IPS-18a (cell line): Measurements from ENCODE around the gene OBSCN.
A peak's percentile ranks its signal among the peaks of the same experiment; 100 is the strongest.

Source experiments
- H3K27ac ChIP-seq: one replicate; pipeline ENCODE4 v1.5.1; 2013; ENCODE audit warnings: low read length
- H3K27me3 ChIP-seq: one replicate; pipeline ENCODE4 v1.6.1; 2013; ENCODE audit warnings: mild to moderate bottlenecking, low read length; ENCODE audit not compliant: control insufficient read depth, insufficient read depth
- H3K36me3 ChIP-seq: one replicate; pipeline ENCODE4 v1.6.1; 2013; ENCODE audit warnings: low read depth, low read length; ENCODE audit not compliant: control insufficient read depth
- H3K4me1 ChIP-seq: one replicate; pipeline ENCODE4 v1.6.1; 2013; ENCODE audit warnings: low read depth, low read length; ENCODE audit not compliant: control insufficient read depth
- H3K4me3 ChIP-seq: one replicate; pipeline ENCODE4 v1.5.1; 2013; ENCODE audit warnings: low read length
- H3K9ac ChIP-seq: one replicate; pipeline ENCODE4 v1.6.1; 2013; ENCODE audit warnings: mild to moderate bottlenecking, low read length, moderate library complexity
- H3K9me3 ChIP-seq: one replicate; pipeline ENCODE4 v1.6.1; 2013; ENCODE audit warnings: low read depth, low read length; ENCODE audit not compliant: control insufficient read depth

OBSCN gene

DNA sequence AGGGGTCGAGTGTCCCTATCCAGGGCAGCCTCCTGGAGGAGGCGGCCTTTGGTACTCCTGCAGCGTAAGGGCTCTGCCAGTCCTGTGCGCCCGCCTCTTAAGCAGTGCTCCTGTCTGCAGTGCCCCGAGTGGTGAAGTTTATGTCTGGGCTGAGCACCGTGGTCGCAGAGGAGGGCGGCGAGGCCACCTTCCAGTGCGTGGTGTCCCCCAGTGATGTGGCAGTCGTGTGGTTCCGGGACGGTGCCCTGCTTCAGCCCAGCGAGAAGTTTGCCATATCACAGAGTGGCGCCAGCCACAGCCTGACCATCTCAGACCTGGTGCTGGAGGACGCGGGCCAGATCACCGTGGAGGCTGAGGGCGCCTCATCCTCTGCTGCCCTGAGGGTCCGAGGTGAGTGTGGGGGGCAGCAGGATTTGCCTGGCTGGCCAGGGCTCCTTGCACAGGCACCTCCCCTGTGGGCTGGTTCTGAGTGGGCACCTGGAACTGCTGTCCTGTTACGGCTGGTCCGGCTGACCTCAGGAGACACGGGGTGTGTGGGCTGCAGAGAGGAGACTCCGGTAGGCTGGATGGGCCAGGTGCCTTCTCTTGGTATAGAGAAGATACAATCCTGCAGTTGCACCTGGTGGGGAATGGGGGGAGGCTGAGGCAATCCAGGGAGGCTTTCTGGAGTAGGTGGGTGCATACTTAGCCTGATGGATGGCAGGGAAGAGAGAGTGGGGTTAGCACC lies 66.8 kb downstream of the OBSCN start:
- Histone ChIP-seq H3K9ac (no peak overlapping the region), H3K4me3 (no peak overlapping the region), H3K36me3 (peaks cover 4% of the 10 kb centered on the region)

DNA sequence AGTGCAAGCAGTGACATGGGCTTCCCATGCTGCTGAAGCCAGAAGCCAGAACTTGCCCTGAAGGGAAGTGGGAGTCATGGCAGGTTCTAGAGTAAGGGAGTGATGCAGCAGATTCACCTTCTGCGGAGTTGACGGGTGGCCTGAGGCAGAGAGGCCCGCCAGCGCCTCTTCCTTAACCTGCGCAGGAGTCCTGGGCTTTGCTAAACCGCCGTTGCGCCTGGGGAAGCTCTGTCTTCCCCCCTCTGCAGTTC lies 67.3 kb downstream of the OBSCN start:
- Histone ChIP-seq H3K27ac (no peak overlapping the region), H3K27me3 (peaks cover 10% of the 10 kb centered on the region), H3K9me3 (no peaks in the 10 kb centered on the region), H3K4me1 (no peaks in the 10 kb centered on the region), H3K4me3 (peak overlapping the region; percentile 67), H3K9ac (peak overlapping the region; percentile 34), H3K36me3 (peaks cover 6% of the 10 kb centered on the region)

More for the DNA sequence above, 66.8 kb downstream of the OBSCN start:
- Histone ChIP-seq H3K9me3 (no peaks in the 10 kb centered on the region), H3K27ac (no peak overlapping the region), H3K27me3 (peaks cover 10% of the 10 kb centered on the region), H3K4me1 (no peaks in the 10 kb centered on the region)

DNA sequence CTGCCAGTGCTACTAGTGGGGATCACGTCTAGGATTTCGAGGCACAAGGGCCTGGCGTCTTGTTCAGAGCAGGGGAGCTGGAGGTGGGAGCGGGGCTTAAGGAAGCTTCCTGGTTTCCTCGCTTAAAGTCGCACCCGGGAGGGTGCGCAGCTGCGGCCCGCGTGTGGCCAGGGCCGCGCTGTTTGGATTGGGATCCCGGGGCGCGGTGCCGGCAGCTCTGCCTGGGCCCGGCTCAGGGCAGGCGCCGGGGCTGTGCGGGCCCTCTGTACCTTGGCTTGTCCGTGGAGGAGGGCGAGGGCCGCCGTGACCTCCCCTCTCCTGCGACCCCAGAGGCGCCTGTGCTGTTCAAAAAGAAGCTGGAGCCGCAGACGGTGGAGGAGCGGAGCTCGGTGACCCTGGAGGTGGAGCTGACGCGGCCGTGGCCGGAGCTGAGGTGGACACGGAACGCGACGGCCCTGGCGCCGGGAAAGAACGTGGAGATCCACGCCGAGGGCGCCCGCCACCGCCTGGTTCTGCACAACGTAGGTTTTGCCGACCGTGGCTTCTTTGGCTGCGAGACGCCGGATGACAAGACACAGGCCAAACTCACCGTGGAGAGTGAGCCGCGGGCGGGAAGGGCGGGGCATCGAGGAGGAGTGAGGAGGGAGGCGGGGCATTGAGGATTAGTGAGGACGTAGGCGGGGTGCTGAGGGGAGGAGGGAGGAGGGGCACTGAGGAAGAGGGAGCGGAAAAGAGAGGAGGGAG lies 67.8 kb downstream of the OBSCN start:
- Histone ChIP-seq H3K9ac (peak overlapping the region; percentile 34), H3K27ac (no peak overlapping the region)

DNA sequence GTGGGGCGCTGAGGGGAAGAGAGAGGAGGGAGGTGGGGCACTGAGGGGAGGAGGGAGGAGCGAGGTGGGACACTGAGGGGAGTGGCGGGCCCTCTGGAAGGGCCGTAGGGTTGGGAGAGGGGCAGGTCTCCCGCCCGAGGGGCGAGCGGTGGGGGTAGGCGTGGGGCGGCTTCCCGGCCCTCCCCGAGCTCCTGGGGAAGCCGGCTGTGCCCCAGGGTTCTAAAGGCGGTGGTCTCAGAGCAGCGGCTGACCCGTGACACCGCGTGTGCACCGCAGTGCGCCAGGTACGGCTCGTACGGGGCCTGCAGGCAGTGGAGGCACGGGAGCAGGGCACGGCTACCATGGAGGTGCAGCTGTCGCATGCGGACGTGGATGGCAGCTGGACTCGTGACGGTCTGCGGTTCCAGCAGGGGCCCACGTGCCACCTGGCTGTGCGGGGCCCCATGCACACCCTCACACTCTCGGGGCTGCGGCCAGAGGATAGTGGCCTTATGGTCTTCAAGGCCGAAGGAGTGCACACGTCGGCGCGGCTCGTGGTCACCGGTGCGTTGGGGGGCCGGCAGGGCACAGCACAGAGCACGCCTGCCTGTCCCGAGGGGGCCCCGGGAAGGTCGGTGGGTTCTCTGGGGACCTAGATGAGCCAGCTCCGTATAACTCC lies 68.5 kb downstream of the OBSCN start:
- H3K27ac ChIP-seq, result no peak overlapping the region
- peak overlapping the region; percentile 39 for H3K4me3 ChIP-seq
- H3K9ac ChIP-seq, result no peak overlapping the region

More for the DNA sequence above, 67.8 kb downstream of the OBSCN start:
- peaks cover 8% of the 10 kb centered on the region for H3K36me3 ChIP-seq
- H3K27me3 ChIP-seq, result peaks cover 10% of the 10 kb centered on the region
- H3K4me1 ChIP-seq, result no peaks in the 10 kb centered on the region
- H3K9me3 ChIP-seq, result no peaks in the 10 kb centered on the region
- peak overlapping the region; percentile 67 for H3K4me3 ChIP-seq

DNA sequence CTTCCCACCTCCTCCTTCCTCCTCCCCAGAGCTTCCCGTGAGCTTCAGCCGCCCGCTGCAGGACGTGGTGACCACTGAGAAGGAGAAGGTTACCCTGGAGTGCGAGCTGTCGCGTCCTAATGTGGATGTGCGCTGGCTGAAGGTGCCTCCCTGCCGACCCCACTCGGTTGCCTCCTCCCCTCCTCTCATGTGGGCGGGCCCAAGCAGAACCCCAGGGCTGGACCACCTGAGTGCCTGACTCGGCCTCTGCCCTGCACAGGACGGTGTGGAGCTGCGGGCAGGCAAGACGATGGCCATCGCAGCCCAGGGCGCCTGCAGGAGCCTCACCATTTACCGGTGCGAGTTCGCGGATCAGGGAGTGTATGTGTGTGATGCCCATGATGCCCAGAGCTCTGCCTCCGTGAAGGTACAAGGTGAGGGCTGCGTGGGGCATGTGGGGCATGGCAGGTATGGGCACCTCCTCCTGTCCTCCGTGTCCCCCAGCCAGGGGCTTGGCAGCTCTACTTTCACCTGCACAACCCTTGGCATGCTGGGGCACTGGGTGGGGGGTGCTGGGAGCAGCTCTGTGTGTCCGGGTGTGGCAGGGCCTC lies 69.2 kb downstream of the OBSCN start:
- peaks cover 10% of the 10 kb centered on the region for H3K27me3 ChIP-seq
- H3K4me1 ChIP-seq, result no peaks in the 10 kb centered on the region
- peaks cover 17% of the 10 kb centered on the region for H3K36me3 ChIP-seq
- no peak overlapping the region for H3K9ac ChIP-seq
- H3K27ac ChIP-seq, result no peak overlapping the region
- H3K4me3 ChIP-seq, result no peak overlapping the region
- no peaks in the 10 kb centered on the region for H3K9me3 ChIP-seq

More for the DNA sequence above, 68.5 kb downstream of the OBSCN start:
- Histone ChIP-seq H3K9me3 (no peaks in the 10 kb centered on the region), H3K4me1 (no peaks in the 10 kb centered on the region), H3K36me3 (peaks cover 14% of the 10 kb centered on the region), H3K27me3 (peaks cover 10% of the 10 kb centered on the region)

DNA sequence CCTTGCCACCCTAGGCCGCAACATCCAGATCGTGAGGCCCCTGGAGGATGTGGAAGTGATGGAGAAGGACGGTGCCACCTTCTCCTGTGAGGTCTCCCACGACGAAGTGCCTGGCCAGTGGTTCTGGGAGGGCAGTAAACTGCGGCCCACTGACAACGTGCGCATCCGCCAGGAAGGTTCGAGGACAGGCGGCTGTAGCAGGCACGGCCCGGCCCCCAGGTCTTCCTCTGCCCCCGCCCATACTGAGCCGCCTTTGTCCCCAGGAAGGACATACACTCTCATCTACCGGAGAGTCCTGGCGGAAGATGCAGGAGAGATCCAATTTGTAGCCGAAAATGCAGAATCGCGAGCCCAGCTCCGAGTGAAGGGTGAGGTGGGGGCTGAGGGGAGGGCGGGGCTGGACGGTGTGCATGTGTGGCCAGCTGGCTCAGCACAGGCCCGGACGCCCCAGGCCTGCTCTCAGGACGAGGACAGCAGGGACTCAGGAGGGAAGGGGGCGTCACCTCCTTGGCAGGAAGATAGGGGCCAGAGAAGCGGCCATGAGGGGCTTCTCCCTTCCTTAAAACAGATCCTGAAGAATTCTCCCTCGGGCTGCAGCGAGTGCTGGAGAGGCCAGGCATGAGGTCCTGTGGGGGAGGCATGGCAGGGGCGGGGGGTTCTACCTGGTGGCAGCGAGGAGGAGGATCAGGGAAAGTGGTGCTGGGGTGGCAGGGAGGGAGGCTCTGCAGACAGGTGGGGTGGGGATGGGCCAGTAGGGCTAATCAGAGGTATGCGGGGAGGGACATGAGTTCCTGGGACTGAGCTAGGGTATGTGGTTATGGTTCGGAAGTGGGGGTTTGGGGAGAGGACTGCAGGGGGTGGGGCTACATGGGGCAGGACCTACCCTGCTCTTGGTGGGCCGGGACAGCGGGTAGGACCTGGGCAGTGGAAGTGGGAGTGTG lies 69.9 kb downstream of the OBSCN start:
- Histone ChIP-seq H3K36me3 (peaks cover 17% of the 10 kb centered on the region), H3K27me3 (peaks cover 10% of the 10 kb centered on the region), H3K4me1 (no peaks in the 10 kb centered on the region), H3K9ac (no peak overlapping the region), H3K27ac (no peak overlapping the region), H3K9me3 (no peaks in the 10 kb centered on the region), H3K4me3 (no peak overlapping the region)

DNA sequence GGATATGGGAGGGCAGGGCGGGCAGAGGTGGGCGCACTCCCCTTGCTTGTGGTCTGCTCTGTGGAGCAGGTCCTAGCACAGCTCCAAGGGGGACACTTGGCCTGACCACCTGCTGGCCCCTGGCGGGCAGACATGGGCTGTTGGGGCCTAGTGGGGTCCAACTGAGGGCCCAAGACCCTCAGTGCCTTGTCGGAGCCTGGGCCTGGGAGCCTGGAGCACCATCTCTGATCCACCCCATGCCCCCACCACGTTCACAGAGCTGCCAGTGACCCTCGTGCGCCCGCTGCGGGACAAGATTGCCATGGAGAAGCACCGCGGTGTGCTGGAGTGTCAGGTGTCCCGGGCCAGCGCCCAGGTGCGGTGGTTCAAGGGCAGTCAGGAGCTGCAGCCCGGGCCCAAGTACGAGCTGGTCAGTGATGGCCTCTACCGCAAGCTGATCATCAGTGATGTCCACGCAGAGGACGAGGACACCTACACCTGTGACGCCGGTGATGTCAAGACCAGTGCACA lies 70.6 kb downstream of the OBSCN start:
- Histone ChIP-seq H3K27ac (no peak overlapping the region), H3K36me3 (peaks cover 20% of the 10 kb centered on the region)

DNA sequence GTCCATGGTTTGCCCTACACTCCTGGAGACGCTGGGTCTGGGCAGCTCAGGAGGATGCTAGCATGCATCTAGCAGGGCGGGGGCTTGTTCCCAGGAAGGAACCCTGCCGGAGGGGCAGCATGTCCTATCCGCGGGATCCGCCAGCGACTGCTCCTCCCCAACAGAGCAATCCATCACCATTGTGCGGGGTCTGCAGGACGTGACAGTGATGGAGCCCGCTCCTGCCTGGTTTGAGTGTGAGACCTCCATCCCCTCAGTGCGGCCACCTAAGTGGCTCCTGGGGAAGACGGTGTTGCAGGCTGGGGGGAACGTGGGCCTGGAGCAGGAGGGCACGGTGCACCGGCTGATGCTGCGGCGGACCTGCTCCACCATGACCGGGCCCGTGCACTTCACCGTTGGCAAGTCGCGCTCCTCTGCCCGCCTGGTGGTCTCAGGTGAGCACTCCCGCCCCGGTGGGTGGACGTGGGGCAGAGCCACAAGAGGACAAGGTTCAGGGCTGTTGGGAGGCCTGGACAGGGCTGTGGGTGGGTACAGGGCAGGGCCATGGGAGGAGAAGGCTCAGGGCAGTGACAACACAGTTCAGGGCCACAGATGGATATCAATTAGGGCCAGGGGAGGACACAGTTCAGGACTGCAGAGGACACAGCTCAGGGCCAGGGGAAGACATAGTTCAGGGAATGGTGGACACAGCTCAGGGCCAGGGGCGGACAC lies 71.3 kb downstream of the OBSCN start:
- no peak overlapping the region for H3K4me3 ChIP-seq
- no peaks in the 10 kb centered on the region for H3K4me1 ChIP-seq
- H3K36me3 ChIP-seq, result peaks cover 24% of the 10 kb centered on the region
- H3K27me3 ChIP-seq, result peaks cover 10% of the 10 kb centered on the region
- H3K9ac ChIP-seq, result no peak overlapping the region
- no peak overlapping the region for H3K27ac ChIP-seq
- no peaks in the 10 kb centered on the region for H3K9me3 ChIP-seq

More for the DNA sequence above, 70.6 kb downstream of the OBSCN start:
- Histone ChIP-seq H3K4me3 (no peak overlapping the region), H3K9ac (no peak overlapping the region), H3K27me3 (peaks cover 10% of the 10 kb centered on the region), H3K9me3 (no peaks in the 10 kb centered on the region), H3K4me1 (no peaks in the 10 kb centered on the region)

DNA sequence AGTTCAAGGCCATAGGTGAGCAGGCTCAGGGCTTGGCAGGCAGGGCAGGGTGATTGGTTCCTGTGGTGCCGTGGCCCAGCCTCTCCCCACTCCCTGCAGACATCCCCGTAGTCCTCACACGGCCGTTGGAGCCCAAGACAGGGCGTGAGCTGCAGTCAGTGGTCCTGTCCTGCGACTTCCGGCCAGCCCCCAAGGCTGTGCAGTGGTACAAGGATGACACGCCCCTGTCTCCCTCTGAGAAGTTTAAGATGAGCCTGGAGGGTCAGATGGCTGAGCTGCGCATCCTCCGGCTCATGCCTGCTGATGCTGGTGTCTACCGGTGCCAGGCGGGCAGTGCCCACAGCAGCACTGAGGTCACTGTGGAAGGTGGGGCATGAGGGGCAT lies 71.9 kb downstream of the OBSCN start:
- H3K27me3 ChIP-seq, result peaks cover 8% of the 10 kb centered on the region
- H3K4me1 ChIP-seq, result no peaks in the 10 kb centered on the region
- no peak overlapping the region for H3K4me3 ChIP-seq
- H3K9me3 ChIP-seq, result no peaks in the 10 kb centered on the region
- no peak overlapping the region for H3K9ac ChIP-seq
- H3K27ac ChIP-seq, result no peak overlapping the region
- peaks cover 24% of the 10 kb centered on the region for H3K36me3 ChIP-seq

DNA sequence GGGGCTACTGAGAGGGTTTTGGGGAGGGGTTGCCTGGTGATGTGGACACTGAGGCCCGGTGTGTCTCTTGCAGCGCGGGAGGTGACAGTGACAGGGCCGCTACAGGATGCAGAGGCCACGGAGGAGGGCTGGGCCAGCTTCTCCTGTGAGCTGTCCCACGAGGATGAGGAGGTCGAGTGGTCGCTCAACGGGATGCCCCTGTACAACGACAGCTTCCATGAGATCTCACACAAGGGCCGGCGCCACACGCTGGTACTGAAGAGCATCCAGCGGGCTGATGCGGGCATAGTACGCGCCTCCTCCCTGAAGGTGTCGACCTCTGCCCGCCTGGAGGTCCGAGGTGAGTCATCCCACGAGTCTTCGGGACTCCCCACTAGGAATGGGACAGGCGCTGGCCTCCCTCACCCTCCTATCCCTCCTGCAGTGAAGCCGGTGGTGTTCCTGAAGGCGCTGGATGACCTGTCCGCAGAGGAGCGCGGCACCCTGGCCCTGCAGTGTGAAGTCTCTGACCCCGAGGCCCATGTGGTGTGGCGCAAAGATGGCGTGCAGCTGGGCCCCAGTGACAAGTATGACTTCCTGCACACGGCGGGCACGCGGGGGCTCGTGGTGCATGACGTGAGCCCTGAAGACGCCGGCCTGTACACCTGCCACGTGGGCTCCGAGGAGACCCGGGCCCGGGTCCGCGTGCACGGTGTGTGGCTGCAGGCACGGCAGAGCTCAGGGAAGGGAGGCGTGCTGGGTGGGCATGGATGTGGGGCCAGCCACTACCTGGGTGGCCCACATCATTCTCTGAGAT lies 72.5 kb downstream of the OBSCN start:
- Histone ChIP-seq H3K36me3 (peaks cover 24% of the 10 kb centered on the region), H3K4me1 (no peaks in the 10 kb centered on the region), H3K9ac (no peak overlapping the region), H3K27me3 (peaks cover 2% of the 10 kb centered on the region), H3K4me3 (no peak overlapping the region), H3K9me3 (no peaks in the 10 kb centered on the region), H3K27ac (no peak overlapping the region)
